Subcutaneous adipose tissue (tissue), 4 donors: Measurements from ENCODE around the gene TRIM14. TPM values are rescaled to one million over a fixed set of nuclear protein-coding genes. Genes with fewer than 3 reads are reported as not detected.

Experiments used
- CTCF ChIP-seq: fragments of 450-650 bp; IDR thresholded peaks from one replicate; pipeline ENCODE4 v1.5.1; 2016; ENCODE audit warnings: low read depth, mild to moderate bottlenecking, control low read depth, antibody characterized with exemption, moderate library complexity
- total RNA-seq, 4 donors: library from RNA; depleted of rRNA; stranded (reverse); fragments of >200 nt; gene quantifications; one replicate each; pipeline ENCODE4 v1.1.0, GENCODE V29; 2016

The TRIM14 gene, protein sequence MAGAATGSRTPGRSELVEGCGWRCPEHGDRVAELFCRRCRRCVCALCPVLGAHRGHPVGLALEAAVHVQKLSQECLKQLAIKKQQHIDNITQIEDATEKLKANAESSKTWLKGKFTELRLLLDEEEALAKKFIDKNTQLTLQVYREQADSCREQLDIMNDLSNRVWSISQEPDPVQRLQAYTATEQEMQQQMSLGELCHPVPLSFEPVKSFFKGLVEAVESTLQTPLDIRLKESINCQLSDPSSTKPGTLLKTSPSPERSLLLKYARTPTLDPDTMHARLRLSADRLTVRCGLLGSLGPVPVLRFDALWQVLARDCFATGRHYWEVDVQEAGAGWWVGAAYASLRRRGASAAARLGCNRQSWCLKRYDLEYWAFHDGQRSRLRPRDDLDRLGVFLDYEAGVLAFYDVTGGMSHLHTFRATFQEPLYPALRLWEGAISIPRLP
- 10 to 100 TPM; 10.7 to 44.2 (median 18.2) TPM for total RNA-seq

DNA sequence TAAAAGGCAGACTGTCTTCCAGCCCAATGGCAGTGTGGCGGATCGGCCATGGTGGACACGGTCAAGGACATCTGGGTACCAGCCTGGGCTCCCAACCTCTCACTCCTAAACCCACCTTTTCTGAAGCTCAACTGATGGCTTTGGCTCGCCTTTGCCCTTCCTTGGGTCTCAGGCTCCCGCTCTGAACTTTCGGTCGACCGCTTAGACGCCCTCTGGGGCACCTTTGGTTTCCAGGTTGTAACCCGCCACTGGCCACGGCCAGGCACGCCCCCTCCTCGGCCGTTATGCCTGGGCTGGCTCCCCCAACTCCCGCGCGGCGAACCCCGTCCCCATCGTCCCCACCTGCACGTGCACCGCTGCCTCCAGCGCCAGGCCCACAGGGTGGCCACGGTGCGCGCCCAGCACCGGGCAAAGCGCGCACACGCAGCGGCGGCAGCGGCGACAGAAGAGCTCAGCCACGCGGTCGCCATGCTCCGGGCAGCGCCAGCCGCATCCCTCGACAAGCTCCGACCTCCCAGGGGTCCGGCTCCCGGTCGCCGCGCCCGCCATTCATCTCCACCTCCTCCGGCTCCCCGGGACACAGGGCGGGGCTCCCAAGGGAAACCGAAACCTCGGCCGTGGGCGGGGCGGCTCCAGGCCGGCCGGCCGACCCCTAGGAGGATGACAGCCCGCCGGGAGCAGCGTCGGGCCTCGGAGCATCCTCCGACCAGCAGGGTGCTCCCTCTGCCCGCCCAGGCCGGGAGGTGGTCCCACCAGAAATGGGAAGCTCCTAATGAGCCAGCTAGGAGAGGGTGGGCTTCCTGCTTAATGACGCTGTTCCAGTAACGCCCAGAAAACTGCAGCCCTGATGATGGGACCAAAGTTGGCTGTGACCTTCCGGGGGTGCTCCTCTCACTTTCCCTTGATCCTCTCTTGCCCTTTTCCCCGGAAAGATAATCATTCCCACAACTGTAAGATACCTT lies at the start of gene TRIM14:
Gene TRIM14, minus strand, starts transcription at position 583 of the 962 bp plus-strand sequence. Its CDS starts 34 bp downstream, at position 549.
- no peak for TF ChIP-seq CTCF

DNA sequence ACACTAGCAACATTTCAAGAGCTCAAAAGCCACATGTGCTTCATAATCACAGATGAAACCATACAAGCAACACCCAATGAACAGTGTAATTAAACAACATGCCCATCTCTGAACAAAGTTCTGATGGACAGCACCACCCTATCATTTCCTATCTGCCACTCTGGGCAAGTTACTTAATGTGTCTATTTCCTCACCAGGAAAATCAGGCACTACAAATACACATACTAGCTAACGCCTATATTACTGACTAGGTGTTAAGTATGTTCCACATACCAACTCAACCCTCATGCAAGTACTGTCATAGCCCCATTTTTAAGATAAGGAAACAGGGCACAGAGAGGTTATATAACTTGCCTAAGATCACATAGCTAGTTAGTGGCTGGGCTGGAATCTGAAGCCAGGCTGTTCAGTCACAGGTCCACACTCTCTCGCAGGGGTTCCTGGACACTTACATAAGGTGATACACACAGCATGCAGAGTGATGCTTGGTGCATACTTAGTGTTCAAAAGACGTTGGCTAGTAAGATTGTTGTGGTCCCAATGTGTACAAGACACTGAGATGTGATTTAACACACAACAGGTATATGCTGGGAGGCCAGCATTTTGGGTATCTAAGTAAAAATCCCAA lies 49.2 kb upstream of the TRIM14 start:
- no peak for TF ChIP-seq CTCF

GRCh38 chr9:98164912-98165311 lies 45.9 kb upstream of the TRIM14 start:
- TF ChIP-seq CTCF, result no peak

DNA sequence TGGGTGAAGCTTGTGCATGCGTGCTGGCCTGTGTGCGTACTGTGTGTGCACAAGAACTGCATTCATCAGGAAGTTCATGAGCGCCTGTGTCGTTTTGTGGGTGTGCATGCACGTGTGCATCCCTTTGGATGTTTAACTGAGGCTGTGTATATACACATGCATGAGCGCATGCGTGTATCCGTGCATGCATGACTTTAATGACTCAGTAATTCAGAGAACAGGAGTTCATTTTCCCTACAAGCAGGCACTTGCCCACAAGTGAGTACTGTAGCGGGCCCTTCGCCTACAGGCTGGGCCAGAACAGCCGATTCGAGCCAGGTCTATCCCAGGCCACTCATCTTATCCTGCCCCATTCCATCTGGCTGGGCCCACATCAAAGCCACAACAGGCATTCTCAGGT lies 43.6 kb upstream of the TRIM14 start:
- TF ChIP-seq CTCF, result no peak

DNA sequence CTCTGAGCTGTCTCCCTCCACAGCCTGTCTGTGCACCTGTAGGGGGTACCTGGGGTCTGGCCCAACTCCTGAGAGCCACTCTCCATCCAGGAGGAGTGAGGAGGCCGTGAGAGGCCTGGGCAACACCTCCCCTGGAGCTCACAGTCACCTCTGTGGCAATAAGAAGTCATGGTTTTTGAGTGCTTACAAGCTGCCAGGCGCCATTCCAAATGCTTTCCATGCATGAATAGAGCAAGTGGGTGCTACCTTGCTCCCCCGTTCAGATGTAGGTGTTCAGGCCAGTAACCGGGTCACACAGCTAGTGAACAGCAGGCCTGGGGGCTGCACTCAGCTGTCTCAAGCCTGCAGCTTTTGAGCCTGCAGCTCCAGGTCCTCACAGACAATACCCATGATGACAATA lies 42.8 kb upstream of the TRIM14 start:
- no peak for TF ChIP-seq CTCF

- TF ChIP-seq CTCF, result no peak
These were observed 40.8 kb upstream of the TRIM14 start for GRCh38 chr9:98159790-98160189.
